CD14-positive monocyte (primary cell): ENCODE data around the gene SIPA1. TPM values are rescaled to one million over a fixed set of nuclear protein-coding genes. Genes with fewer than 3 reads are reported as not detected.
A peak's percentile ranks its signal among the peaks of the same experiment; 100 is the strongest.

Source experiments
- DNase-seq, 3 donors: peaks; one replicate each; pipeline ENCODE4 v3.0.0-alpha.2; 2011 to 2022
- H2AFZ ChIP-seq: 2 replicates; pipeline ENCODE4 v1.6.0; 2012; ENCODE audit warnings: mild to moderate bottlenecking, low read depth, low read length, inconsistent platforms; ENCODE audit not compliant: insufficient read depth, poor library complexity, severe bottlenecking
- H3K27ac ChIP-seq, 2 donors: 1 replicate in 1 of 2; 2 replicates in 1 of 2; pipeline ENCODE4 v1.5.1; 2012 to 2013; ENCODE audit warnings: low read length in 2 of 2, control low read depth in 1 of 2, inconsistent platforms in 1 of 2, low read depth in 1 of 2, mild to moderate bottlenecking in 1 of 2
- H3K27me3 ChIP-seq, 2 donors: one replicate each; pipeline versions ENCODE4 v1.6.0 to v1.6.1; 2011 to 2013; ENCODE audit warnings: low read length in 2 of 2; ENCODE audit not compliant: control insufficient read depth in 2 of 2, insufficient read depth in 2 of 2
- H3K36me3 ChIP-seq, 2 donors: replicated peaks in 1 of 2; 1 replicate in 1 of 2; 2 replicates in 1 of 2; pipeline versions ENCODE4 v1.5.1 to v1.6.1; 2012 to 2013; ENCODE audit warnings: low read length in 2 of 2, control low read depth in 1 of 2, inconsistent platforms in 1 of 2, mild to moderate bottlenecking in 1 of 2; ENCODE audit not compliant: insufficient read depth in 2 of 2, control insufficient read depth in 1 of 2
- H3K4me1 ChIP-seq, 2 donors: 1 replicate in 1 of 2; 2 replicates in 1 of 2; pipeline versions ENCODE4 v1.5.1 to v1.6.1; 2012 to 2013; ENCODE audit warnings: low read length in 2 of 2, control low read depth in 1 of 2, inconsistent platforms in 1 of 2, mild to moderate bottlenecking in 1 of 2, moderate library complexity in 1 of 2; ENCODE audit not compliant: insufficient read depth in 2 of 2, control insufficient read depth in 1 of 2
- H3K4me2 ChIP-seq: replicated peaks from 2 replicates; pipeline ENCODE3; 2012; ENCODE audit warnings: low read length, moderate library complexity, mild to moderate bottlenecking; ENCODE audit not compliant: poor library complexity, severe bottlenecking; ENCODE audit errors: extremely low read depth
- H3K4me3 ChIP-seq, 3 experiments: fragments of 200-600 bp in 1 of 3; sonication (generic) in 1 of 3; replicated peaks in 1 of 3; 1 replicate in 2 of 3; 2 replicates in 1 of 3; pipeline ENCODE4 v1.5.1; 2011 to 2013; ENCODE audit warnings: low read length in 3 of 3, mild to moderate bottlenecking in 3 of 3, control low read depth in 2 of 3, low read depth in 2 of 3, inconsistent platforms in 1 of 3, moderate library complexity in 1 of 3
- H3K79me2 ChIP-seq: 2 replicates; pipeline ENCODE4 v1.6.0; 2012; ENCODE audit warnings: mild to moderate bottlenecking, control low read depth, inconsistent platforms, low read length, moderate library complexity; ENCODE audit not compliant: insufficient read depth
- H3K9ac ChIP-seq: 2 replicates; pipeline ENCODE4 v1.6.0; 2017; ENCODE audit warnings: low read length, mild to moderate bottlenecking; ENCODE audit not compliant: insufficient read depth, poor library complexity, severe bottlenecking
- H3K9me3 ChIP-seq, 2 donors: replicated peaks in 1 of 2; 1 replicate in 1 of 2; 2 replicates in 1 of 2; pipeline versions ENCODE4 v1.5.1 to v1.6.1; 2012 to 2013; ENCODE audit warnings: low read length in 2 of 2, control low read depth in 1 of 2; ENCODE audit not compliant: control insufficient read depth in 1 of 2, insufficient read depth in 1 of 2
- H4K20me1 ChIP-seq: 2 replicates; pipeline ENCODE4 v1.6.0; 2012; ENCODE audit warnings: mild to moderate bottlenecking, low read length, control low read depth, moderate library complexity; ENCODE audit not compliant: insufficient read depth
- H3K27ac Mint-ChIP-seq, 7 donors: one replicate each; pipeline ENCODE4 v1.8.0; 2020; ENCODE audit warnings: mild to moderate bottlenecking in 7 of 7, mixed read lengths in 7 of 7, moderate library complexity in 6 of 7, inconsistent platforms in 2 of 7
- H3K27me3 Mint-ChIP-seq, 3 donors: one replicate each; pipeline ENCODE4 v1.8.0; 2021 to 2022; ENCODE audit warnings: low read depth in 3 of 3, mild to moderate bottlenecking in 3 of 3, mixed read lengths in 3 of 3, moderate library complexity in 3 of 3, inconsistent platforms in 1 of 3
- H3K36me3 Mint-ChIP-seq, 2 donors: one replicate each; pipeline ENCODE4 v1.8.0; 2020; ENCODE audit warnings: mixed read lengths in 2 of 2, inconsistent platforms in 1 of 2, mild to moderate bottlenecking in 1 of 2
- H3K4me1 Mint-ChIP-seq: one replicate; pipeline ENCODE4 v1.8.0; 2020; ENCODE audit warnings: mild to moderate bottlenecking, mixed read lengths
- H3K4me3 Mint-ChIP-seq, 2 donors: one replicate each; pipeline ENCODE4 v1.8.0; 2020; ENCODE audit warnings: mild to moderate bottlenecking in 2 of 2, mixed read lengths in 2 of 2, moderate library complexity in 1 of 2
- H3K9me3 Mint-ChIP-seq, 7 donors: one replicate each; pipeline ENCODE4 v1.8.0; 2020 to 2022; ENCODE audit warnings: mixed read lengths in 7 of 7, mild to moderate bottlenecking in 6 of 7, moderate library complexity in 6 of 7, inconsistent platforms in 2 of 7
- WGBS: methylation state at CpG from one replicate; pipeline ENCODE4 v1.1.5; 2013; ENCODE audit warnings: missing lambda C conversion rate; ENCODE audit not compliant: insufficient coverage; 5-methylcytosine and 5-hydroxymethylcytosine counted together
- intact Hi-C, 2 donors: fragments of 100-400 bp; cut with micrococcal nuclease; formaldehyde crosslinking; loops; one replicate each; pipeline versions ENCODE4 v1.15.0 to v1.15.1; 2023
- polyA plus RNA-seq, 3 donors: library from polyadenylated mRNA; depleted of rRNA in 1 of 3; unstranded in 2 of 3; stranded (reverse) in 1 of 3; fragments of 300-500 nt in 2 of 3; fragments of >200 nt in 1 of 3; fragmentation: Illumina TruSeq in 2 of 3; gene quantifications; 1 replicate in 2 of 3; 2 replicates in 1 of 3; pipeline ENCODE4 v1.2.3, GENCODE V29; 2012 to 2021
- TF ChIP-seq, protein P1 (sequence below): fragments of 200-600 bp; IDR thresholded peaks from one replicate; pipeline ENCODE4 v1.8.0; 2022; ENCODE audit warnings: antibody characterized with exemption, mild to moderate bottlenecking

SIPA1 gene
- polyA plus RNA-seq, 3 donors: 83.4 to 110 (median 86.5) TPM

DNA sequence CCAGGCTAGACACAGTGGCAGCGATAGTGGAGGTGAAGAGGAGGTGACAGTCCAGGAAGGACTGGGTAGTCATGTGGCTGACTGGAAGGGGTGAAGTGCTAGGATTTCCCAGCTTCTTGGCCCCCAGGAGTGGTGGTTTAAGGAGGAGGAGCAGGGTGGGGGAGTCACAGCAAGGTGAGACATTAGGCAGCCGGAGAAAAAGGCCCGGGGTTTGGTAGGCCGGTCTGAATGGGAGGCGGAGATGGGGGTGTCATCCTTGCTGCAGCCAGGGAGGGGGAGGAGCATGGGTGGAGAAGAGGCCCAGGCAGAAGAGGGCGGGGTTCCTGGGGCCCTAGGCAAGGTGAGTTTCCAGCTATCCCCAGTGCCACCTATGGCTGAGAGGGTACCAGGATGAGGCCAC is 6.1 kb downstream of the SIPA1 start:
- Histone ChIP-seq H3K79me2 (peaks cover 67% of the 10 kb centered on the region), H3K9me3 (no peaks in the 10 kb centered on the region), H3K36me3 (peaks cover 56 to 66% of the 10 kb centered on the region in 2 donors), H3K27me3 (no peaks in the 10 kb centered on the region), H3K4me1 (peaks cover 33 to 51% of the 10 kb centered on the region in 2 donors), H2AFZ (no peak overlapping the region), H3K4me2 (no peak overlapping the region), H3K27ac (no peak overlapping the region), H4K20me1 (peaks cover 77% of the 10 kb centered on the region), H3K9ac (no peak overlapping the region), H3K4me3 (no peak overlapping the region)
- Mint-ChIP-seq H3K36me3 (peaks cover 51 to 67% of the 10 kb centered on the region in 2 donors), H3K4me1 (peaks cover 42% of the 10 kb centered on the region), H3K27me3 (no peaks in the 10 kb centered on the region), H3K27ac (peak overlapping the region in 2 of 7 donors; percentile 2 to 42), H3K4me3 (peak overlapping the region in 1 of 2 donors; percentile 45), H3K9me3 (no peaks in the 10 kb centered on the region)
- 76% methylated on average over 6 of the region's 6 CpGs for WGBS
- TF ChIP-seq, protein P1, sequence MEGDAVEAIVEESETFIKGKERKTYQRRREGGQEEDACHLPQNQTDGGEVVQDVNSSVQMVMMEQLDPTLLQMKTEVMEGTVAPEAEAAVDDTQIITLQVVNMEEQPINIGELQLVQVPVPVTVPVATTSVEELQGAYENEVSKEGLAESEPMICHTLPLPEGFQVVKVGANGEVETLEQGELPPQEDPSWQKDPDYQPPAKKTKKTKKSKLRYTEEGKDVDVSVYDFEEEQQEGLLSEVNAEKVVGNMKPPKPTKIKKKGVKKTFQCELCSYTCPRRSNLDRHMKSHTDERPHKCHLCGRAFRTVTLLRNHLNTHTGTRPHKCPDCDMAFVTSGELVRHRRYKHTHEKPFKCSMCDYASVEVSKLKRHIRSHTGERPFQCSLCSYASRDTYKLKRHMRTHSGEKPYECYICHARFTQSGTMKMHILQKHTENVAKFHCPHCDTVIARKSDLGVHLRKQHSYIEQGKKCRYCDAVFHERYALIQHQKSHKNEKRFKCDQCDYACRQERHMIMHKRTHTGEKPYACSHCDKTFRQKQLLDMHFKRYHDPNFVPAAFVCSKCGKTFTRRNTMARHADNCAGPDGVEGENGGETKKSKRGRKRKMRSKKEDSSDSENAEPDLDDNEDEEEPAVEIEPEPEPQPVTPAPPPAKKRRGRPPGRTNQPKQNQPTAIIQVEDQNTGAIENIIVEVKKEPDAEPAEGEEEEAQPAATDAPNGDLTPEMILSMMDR: no peak
- intact Hi-C loops: no loop called here
- no peak for DNase-seq

DNA sequence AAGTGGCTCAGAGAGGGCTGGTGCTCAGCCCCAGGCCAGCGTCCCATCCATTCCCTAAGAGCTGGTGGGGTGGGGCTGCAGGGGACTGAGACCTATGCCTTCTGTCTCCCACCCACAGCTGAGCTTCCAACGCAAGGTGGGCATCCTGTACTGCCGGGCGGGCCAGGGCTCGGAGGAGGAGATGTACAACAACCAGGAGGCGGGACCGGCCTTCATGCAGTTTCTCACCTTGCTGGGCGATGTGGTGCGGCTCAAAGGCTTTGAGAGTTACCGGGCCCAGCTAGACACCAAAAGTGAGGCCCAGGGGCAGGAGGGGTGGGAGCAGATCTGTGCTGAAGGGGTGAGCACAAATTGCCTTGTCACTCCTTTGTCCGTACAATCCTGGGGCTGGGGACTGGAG is 6.9 kb downstream of the SIPA1 start:
- TF ChIP-seq, protein P1: no peak
- H3K27me3 ChIP-seq: no peaks in the 10 kb centered on the region
- H3K36me3 ChIP-seq: peaks cover 65 to 75% of the 10 kb centered on the region in 2 donors
- no peak overlapping the region for H2AFZ ChIP-seq
- 90% methylated on average over 9 of the region's 11 CpGs for WGBS
- H3K4me1 ChIP-seq: peaks cover 24 to 48% of the 10 kb centered on the region in 2 donors
- Mint-ChIP-seq H3K27me3 (no peaks in the 10 kb centered on the region), H3K27ac (peak overlapping the region in 1 of 7 donors; percentile 10), H3K4me3 (no peak overlapping the region), H3K9me3 (no peaks in the 10 kb centered on the region), H3K4me1 (peaks cover 33% of the 10 kb centered on the region), H3K36me3 (peaks cover 58 to 74% of the 10 kb centered on the region in 2 donors)
- peaks cover 85% of the 10 kb centered on the region for H4K20me1 ChIP-seq
- H3K9ac ChIP-seq: no peak overlapping the region
- no peak for DNase-seq
- peaks cover 58% of the 10 kb centered on the region for H3K79me2 ChIP-seq
- no peaks in the 10 kb centered on the region for H3K9me3 ChIP-seq
- intact Hi-C loops: no loop called here
- H3K27ac ChIP-seq: no peak overlapping the region
- H3K4me2 ChIP-seq: no peak overlapping the region
- H3K4me3 ChIP-seq: no peak overlapping the region
